ENCODE results near the gene UBE2E2.
A peak's percentile ranks its signal among the peaks of the same experiment; 100 is the strongest.

Gene UBE2E2

GRCh38 chr3:23270423-23270822, 67.3 kb downstream of the UBE2E2 start:
- no peak for FAIRE-seq
- no peak for DNase-seq (ENCODE audit: extremely low spot score, insufficient read length, low read depth)

DNA sequence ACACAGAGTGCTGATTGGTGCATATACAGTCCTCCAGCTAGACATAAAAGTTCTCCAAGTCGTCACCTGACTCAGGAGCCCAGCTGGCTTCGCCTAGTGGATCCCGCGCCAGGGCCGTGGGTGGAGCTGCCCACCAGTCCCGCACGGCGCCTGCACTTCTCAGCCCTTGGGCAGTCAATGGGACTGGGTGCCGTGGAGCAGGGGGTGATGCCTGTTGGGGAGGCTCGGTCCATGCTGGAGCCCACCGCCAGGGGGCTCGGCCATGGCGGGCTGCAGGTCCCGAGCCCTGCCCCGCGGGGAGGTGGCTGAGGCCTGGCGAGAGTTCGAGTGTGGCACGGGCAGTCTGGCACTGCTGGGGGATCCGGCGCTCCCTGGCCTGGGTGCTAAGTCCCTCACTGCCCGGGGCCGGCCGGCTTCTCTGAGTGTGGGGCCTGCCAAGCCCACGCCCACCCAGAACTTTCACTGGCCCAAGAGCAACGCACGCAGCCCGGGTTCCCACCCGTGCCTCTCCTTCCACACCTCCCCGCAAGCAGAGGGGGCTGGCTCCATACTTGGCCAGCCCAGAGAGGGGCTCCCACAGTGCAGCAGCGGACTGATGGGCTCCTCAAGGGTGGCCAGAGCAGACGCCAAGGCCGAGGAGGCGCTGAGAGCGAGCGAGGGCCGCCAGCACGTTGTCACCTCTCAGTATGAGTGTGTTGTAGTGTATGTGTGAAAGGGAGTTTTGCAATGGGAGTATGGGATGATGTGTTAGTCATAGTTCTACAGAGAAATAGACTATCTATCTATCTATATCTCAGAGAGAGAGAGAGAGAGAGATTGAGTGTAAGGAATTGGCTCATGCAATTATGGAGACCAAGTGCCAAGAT, 69.0 kb downstream of the UBE2E2 start:
- DNase-seq (ENCODE audit: extremely low spot score, insufficient read length, low read depth) (no peak), FAIRE-seq (peak; percentile 56)

GRCh38 chr3:23272820-23273219, 69.7 kb downstream of the UBE2E2 start:
- FAIRE-seq (no peak), DNase-seq (ENCODE audit: extremely low spot score, insufficient read length, low read depth) (no peak)

GRCh38 chr3:23275061-23275460, 71.9 kb downstream of the UBE2E2 start:
- FAIRE-seq, result no peak
- no peak for DNase-seq (ENCODE audit: extremely low spot score, insufficient read length, low read depth)

DNA sequence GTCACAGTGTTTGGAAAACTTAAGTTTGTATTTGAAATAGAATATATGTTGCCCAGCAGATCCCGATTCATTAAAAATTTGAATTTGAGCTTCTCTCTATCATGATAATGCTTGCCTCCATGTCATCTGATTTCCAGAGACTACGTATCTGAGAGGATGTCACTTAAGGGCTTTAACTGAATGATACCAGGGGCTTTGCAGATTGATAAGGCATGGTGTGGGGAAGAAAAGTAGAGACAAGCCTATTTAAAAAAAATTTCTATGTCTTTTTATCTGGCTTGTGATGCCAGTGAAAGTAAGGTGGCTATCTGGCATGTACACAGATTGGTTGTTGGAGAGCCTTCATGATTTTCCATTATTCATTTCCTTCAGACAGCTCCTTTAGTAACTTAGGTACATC, 72.7 kb downstream of the UBE2E2 start:
- DNase-seq (ENCODE audit: extremely low spot score, insufficient read length, low read depth), result no peak

GRCh38 chr3:23276913-23277658, 74.0 kb downstream of the UBE2E2 start:
- no peak for DNase-seq (ENCODE audit: extremely low spot score, insufficient read length, low read depth)
- FAIRE-seq, result no peak

More for the DNA sequence above, 72.7 kb downstream of the UBE2E2 start:
- FAIRE-seq, result no peak

DNA sequence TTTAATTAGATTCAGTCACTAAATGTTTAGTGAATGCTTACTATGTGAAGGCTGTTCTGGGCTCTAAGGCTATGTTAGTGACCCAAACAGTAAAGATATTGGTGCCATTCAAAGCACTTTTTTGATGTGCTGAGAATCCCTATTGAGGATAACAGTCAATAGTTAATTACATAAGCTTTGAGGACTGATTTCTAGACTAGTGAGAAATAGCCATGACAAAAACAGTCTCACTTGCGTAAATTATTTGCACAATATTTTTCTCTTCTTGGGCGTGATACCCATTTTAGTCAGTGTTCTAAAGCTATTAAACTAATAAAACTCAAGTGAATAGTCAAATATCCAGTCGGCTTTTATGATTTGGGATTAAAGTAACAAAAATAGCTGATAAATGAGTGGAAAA, 74.6 kb downstream of the UBE2E2 start:
- DNase-seq (ENCODE audit: extremely low spot score, insufficient read length, low read depth), result no peak
- FAIRE-seq, result no peak

DNA sequence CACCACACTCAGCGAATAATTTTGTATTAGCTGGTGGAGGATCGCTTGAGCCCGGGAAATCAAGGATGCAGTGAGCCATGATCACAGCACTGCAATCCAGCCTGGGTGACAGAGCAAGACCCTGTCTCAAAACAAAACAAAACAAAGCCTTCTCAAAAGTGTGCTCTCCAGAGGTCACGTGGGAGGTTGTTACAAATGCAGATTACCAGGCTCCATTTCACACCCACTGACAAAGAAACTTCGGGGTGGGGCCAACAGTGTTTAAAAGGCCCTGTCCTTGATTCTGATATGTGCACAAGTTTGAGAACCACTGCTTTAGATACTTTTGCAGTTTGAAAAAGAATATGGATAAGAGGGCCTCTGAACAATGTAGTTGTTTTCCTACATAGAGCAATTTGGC, 80.5 kb downstream of the UBE2E2 start:
- DNase-seq (ENCODE audit: extremely low spot score, insufficient read length, low read depth) (no peak), FAIRE-seq (no peak)

DNA sequence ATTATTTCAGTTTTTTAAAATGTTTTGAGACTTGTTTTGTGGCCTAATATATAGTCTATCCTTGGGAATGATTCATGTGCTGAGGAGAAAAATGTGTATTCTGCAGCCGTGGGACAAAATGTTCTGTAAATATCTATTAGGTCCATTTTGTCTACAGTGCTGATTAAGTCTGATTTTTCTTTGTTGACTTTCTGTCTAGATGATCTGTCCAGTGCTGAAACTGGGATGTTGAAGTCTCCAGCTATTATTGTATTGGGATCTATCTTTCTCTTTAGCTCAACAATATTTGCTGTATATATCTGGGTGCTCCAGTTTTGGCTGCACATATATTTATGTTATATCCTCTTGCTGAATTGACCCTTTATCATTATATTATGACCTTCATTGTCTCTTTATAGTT, 85.2 kb downstream of the UBE2E2 start:
- DNase-seq (ENCODE audit: extremely low spot score, insufficient read length, low read depth), result no peak
- FAIRE-seq, result no peak

DNA sequence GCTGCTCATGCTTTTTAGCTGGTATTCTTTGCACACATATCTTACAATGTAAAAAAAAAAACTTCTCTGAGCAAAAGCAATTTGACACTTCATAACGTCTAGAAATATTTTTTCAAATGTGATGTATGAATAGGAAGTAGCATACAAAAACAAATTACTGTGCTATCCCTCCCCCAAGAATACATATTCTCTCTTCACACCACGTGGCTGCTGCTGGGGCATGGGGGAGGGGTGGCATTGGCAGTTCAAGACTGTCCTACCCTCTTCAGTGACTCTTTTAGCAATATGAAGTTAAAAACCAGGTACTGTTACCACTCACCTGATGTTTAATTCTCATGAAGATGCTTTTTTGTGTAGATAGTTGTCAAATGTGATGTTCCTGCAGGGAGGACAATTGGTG, 85.6 kb downstream of the UBE2E2 start:
- no peak for FAIRE-seq
- DNase-seq (ENCODE audit: extremely low spot score, insufficient read length, low read depth), result no peak

GRCh38 chr3:23292432-23292831, 89.3 kb downstream of the UBE2E2 start:
- DNase-seq (ENCODE audit: extremely low spot score, insufficient read length, low read depth) (no peak), FAIRE-seq (no peak)

DNA sequence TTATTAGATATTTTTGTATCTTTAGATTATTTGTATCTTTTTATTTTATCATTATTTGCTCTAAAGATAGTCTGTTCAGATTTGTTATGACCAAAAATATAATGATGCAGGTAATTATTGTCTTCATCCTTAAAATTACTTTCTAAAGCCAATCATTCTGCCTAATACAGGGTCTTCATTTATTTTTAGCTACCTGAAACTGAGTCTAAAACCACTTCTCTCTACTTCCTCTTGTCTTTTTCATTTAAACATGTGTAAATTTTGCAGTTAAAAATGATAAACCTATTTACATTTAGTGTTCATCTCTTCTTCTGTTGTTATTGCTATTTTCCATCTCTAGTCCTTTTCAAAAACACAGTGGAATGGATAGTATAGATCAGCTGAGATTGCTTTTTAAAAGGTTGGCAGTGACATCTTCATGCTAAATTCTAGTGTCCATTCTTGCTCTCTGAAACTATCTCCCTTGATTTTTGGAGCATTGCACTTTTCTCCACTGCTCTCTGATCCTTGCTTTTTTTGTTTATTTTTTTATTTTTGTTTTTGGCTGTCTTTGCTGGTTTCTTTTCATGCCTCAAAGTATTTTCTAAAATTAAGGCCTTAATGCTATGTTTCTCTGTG, 91.8 kb downstream of the UBE2E2 start:
- peak; percentile 50 for FAIRE-seq

DNA sequence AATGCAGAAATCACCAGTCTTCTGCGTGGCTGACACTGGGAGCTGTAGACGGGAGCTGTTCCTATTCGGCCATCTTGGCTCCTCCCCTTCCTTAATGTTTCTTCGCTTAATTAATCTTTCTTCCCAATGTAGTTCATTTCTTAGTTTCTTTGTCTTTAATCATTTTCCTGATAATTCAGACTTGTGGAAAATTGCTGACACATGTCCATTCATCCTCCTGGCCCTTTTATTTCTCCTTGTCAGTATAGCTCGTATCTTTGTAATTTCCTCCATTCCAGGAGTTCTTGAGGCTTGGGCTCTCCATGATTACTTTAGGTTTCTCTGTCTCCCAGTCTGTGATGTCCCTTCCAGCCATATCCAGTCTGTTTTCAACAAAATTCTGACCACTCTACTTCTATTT, 98.7 kb downstream of the UBE2E2 start:
- no peak for DNase-seq (ENCODE audit: extremely low spot score, insufficient read length, low read depth)
- no peak for FAIRE-seq

More for the DNA sequence above, 91.8 kb downstream of the UBE2E2 start:
- no peak for DNase-seq (ENCODE audit: extremely low spot score, insufficient read length, low read depth)

GRCh38 chr3:23302271-23302670, 99.1 kb downstream of the UBE2E2 start:
- FAIRE-seq, result no peak

GRCh38 chr3:23303601-23304217, 100.6 kb downstream of the UBE2E2 start:
- DNase-seq (ENCODE audit: extremely low spot score, insufficient read length, low read depth) (no peak), FAIRE-seq (no peak)

More at GRCh38 chr3:23302271-23302670, 99.1 kb downstream of the UBE2E2 start:
- DNase-seq (ENCODE audit: extremely low spot score, insufficient read length, low read depth), result no peak

DNA sequence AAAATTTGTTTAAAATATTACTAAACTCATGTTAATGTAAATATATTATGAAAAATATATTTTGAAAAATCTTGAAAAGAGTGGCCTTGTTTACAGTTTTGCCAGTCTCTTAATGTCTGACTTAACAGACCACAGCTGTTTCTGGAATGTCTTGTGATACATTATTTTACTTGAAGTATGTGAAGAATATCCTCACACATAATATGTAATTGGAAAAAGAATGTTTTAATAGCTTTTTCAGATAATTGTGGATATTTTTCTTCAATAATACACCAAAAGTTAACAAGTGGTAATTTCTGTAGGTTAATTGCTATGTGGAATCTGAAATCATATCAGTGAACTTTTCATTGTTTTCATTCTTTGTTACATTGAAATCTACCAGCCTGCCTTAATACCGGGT, 101.3 kb downstream of the UBE2E2 start:
- FAIRE-seq (no peak), DNase-seq (ENCODE audit: extremely low spot score, insufficient read length, low read depth) (no peak)

- no peak for DNase-seq (ENCODE audit: extremely low spot score, insufficient read length, low read depth)
- no peak for FAIRE-seq
Measured at GRCh38 chr3:23308986-23309625, 106.0 kb downstream of the UBE2E2 start.

- no peak for FAIRE-seq
- no peak for DNase-seq (ENCODE audit: extremely low spot score, insufficient read length, low read depth)
Measured at GRCh38 chr3:23312866-23313265, 109.7 kb downstream of the UBE2E2 start.

DNA sequence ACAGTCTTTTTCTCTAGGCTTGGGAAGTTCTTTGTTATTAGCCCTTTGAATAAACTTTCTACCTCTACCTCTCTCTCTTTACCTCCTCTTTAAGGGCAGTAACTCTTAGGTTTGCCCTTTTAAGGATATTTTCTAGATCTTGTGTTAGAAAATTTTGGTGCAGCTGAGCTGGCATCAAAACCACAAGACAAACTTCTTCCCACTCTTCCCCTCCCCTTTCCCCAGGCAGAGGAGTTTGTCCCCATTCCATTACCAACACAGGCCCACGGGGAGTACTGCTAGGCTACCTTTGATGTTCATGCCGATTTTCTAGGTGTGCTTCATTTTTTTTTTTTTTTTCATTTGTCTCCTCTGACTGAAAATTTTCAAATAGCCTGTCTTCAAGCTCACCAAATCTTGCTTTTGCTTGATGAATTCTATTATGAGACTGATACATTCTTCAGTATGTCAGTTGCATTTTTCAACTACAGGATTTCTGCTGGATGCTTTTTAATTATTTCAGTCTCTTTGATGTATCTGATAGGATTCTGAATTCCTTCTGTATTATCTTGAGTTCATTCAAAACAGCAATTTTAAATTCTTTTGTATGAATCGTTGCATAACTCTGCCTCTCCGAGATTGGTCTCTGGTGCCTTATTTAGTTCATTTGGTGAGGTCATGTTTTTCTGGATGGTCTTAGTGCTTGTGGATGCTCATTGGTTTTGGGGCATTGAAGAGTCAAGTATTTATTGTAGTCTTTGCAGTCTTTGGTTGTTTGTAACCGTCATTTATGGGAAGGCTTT, 112.0 kb downstream of the UBE2E2 start:
- FAIRE-seq, result no peak
- DNase-seq (ENCODE audit: extremely low spot score, insufficient read length, low read depth), result no peak

Data from GM18507 (cell line).